Endodermal cell (in vitro differentiated cells): ENCODE results near the gene TRIM16. TPM values are rescaled to one million over a fixed set of nuclear protein-coding genes. Genes with fewer than 3 reads are reported as not detected.
"Not testable (repeated sequence)": the region's sequence is repeated elsewhere in the genome, so short reads cannot be mapped to it uniquely, and the experiment has no call there.

Experiments
- DNase-seq: peaks from one replicate; pipeline ENCODE4 v3.0.0-alpha.2; 2017
- H3K27ac ChIP-seq: 2 replicates; pipeline ENCODE4 v1.5.1; 2013; ENCODE audit warnings: mild to moderate bottlenecking, low read depth, low read length, moderate library complexity
- H3K27me3 ChIP-seq: 2 replicates; pipeline ENCODE4 v1.6.1; 2013; ENCODE audit warnings: mild to moderate bottlenecking, low read length, moderate library complexity; ENCODE audit not compliant: insufficient read depth, control insufficient read depth, poor library complexity, severe bottlenecking
- H3K36me3 ChIP-seq: 2 replicates; pipeline ENCODE4 v1.7.0; 2013; ENCODE audit warnings: mild to moderate bottlenecking, low read length, moderate library complexity; ENCODE audit not compliant: control insufficient read depth, insufficient read depth
- H3K4me1 ChIP-seq: one replicate; pipeline ENCODE4 v1.7.0; 2013; ENCODE audit warnings: low read length; ENCODE audit not compliant: control insufficient read depth, insufficient read depth
- H3K4me3 ChIP-seq: 2 replicates; pipeline ENCODE4 v1.5.1; 2013; ENCODE audit warnings: mild to moderate bottlenecking, low read length, moderate library complexity
- H3K9ac ChIP-seq: 2 replicates; pipeline ENCODE4 v1.6.1; 2013; ENCODE audit warnings: mild to moderate bottlenecking, low read length, moderate library complexity; ENCODE audit not compliant: poor library complexity, severe bottlenecking; ENCODE audit errors: extremely low read depth
- H3K9me3 ChIP-seq: 2 replicates; pipeline ENCODE4 v1.6.1; 2013; ENCODE audit warnings: mild to moderate bottlenecking, low read length, moderate library complexity; ENCODE audit not compliant: control insufficient read depth
- H3K27ac Mint-ChIP-seq: 2 replicates; pipeline ENCODE4 v1.8.0; 2020; ENCODE audit warnings: mixed read lengths
- H3K27me3 Mint-ChIP-seq: 2 replicates; pipeline ENCODE4 v1.8.0; 2021; ENCODE audit warnings: mild to moderate bottlenecking, mixed read lengths; ENCODE audit not compliant: insufficient read depth
- H3K36me3 Mint-ChIP-seq: 2 replicates; pipeline ENCODE4 v1.8.0; 2020; ENCODE audit warnings: low read depth, mixed read lengths
- H3K4me1 Mint-ChIP-seq: 2 replicates; pipeline ENCODE4 v1.8.0; 2020; ENCODE audit warnings: mixed read lengths
- H3K4me3 Mint-ChIP-seq: 2 replicates; pipeline ENCODE4 v1.8.0; 2020; ENCODE audit warnings: mild to moderate bottlenecking, moderate library complexity, mixed read lengths
- H3K9me3 Mint-ChIP-seq: 2 replicates; pipeline ENCODE4 v1.8.0; 2020; ENCODE audit warnings: mild to moderate bottlenecking, mixed read lengths
- WGBS, 2 experiments: methylation state at CpG; one replicate each; pipeline versions ENCODE4 v1.1.5 to v1.1.7; 2013; ENCODE audit warnings: missing lambda C conversion rate in 2 of 2, mixed read lengths in 1 of 2; ENCODE audit not compliant: insufficient coverage in 1 of 2, insufficient read length in 1 of 2; 5-methylcytosine and 5-hydroxymethylcytosine counted together
- total RNA-seq, 2 donors: library from RNA; stranded (reverse); fragmentation: NEBNext Ultra II Directional in 1 of 2; extraction: Animal tissue kit (Norgen Biotek cat#: 25700) in 1 of 2; gene quantifications; 2 replicates in 1 of 2; 3 replicates in 1 of 2; pipeline ENCODE4 v1.2.1, GENCODE V29; 2021

TRIM16 gene
- total RNA-seq, 2 donors from 2014 or later, result 19.4 to 34.6 TPM

GRCh38 chr17:15616828-15617227 lies 67.3 kb downstream of the TRIM16 start:
- not testable (repeated sequence) for DNase-seq, H3K4me3 ChIP-seq, H3K27me3 ChIP-seq, H3K9me3 ChIP-seq, H3K27ac ChIP-seq, H3K9me3 Mint-ChIP-seq, H3K27me3 Mint-ChIP-seq, H3K4me3 Mint-ChIP-seq, H3K27ac Mint-ChIP-seq, H3K9ac ChIP-seq, H3K36me3 Mint-ChIP-seq, H3K36me3 ChIP-seq, H3K4me1 ChIP-seq, H3K4me1 Mint-ChIP-seq
- 83% methylated on average over 4 of the region's 4 CpGs; no CpG with 5 or more reads in 1 of the 2 experiments for WGBS, 2 experiments

GRCh38 chr17:15615850-15616249 lies 68.3 kb downstream of the TRIM16 start:
- H3K27ac Mint-ChIP-seq, H3K4me3 Mint-ChIP-seq, H3K4me1 Mint-ChIP-seq, H3K9me3 Mint-ChIP-seq, H3K27ac ChIP-seq, H3K9me3 ChIP-seq, H3K36me3 ChIP-seq, H3K9ac ChIP-seq, H3K4me3 ChIP-seq, H3K27me3 Mint-ChIP-seq, H3K36me3 Mint-ChIP-seq, H3K27me3 ChIP-seq, DNase-seq, H3K4me1 ChIP-seq: not testable (repeated sequence)
- WGBS, 2 experiments, result 80 to 100% methylated on average over 3 to 5 of the region's 6 CpGs

GRCh38 chr17:15613111-15613510 lies 71.0 kb downstream of the TRIM16 start:
- not testable (repeated sequence) for H3K4me1 ChIP-seq, H3K9ac ChIP-seq, DNase-seq, H3K27me3 ChIP-seq, H3K36me3 Mint-ChIP-seq, H3K27ac Mint-ChIP-seq, H3K4me3 ChIP-seq, H3K27me3 Mint-ChIP-seq, H3K9me3 ChIP-seq, H3K4me3 Mint-ChIP-seq, H3K9me3 Mint-ChIP-seq, H3K27ac ChIP-seq, H3K4me1 Mint-ChIP-seq, H3K36me3 ChIP-seq
- no CpG with 5 or more reads among the region's 1 CpG for WGBS, 2 experiments

GRCh38 chr17:15592960-15593359 lies 91.2 kb downstream of the TRIM16 start:
- not testable (repeated sequence) for H3K9me3 Mint-ChIP-seq, H3K27ac Mint-ChIP-seq, H3K4me3 ChIP-seq, H3K27me3 ChIP-seq, DNase-seq, H3K27ac ChIP-seq, H3K4me3 Mint-ChIP-seq, H3K9me3 ChIP-seq, H3K4me1 ChIP-seq, H3K36me3 Mint-ChIP-seq, H3K9ac ChIP-seq, H3K27me3 Mint-ChIP-seq, H3K36me3 ChIP-seq, H3K4me1 Mint-ChIP-seq
- WGBS, 2 experiments, result 87% methylated on average over 6 of the region's 8 CpGs; no CpG with 5 or more reads in 1 of the 2 experiments

GRCh38 chr17:15591986-15592385 lies 92.1 kb downstream of the TRIM16 start:
- not testable (repeated sequence) for H3K4me3 ChIP-seq, H3K27me3 ChIP-seq, H3K4me1 Mint-ChIP-seq, H3K9ac ChIP-seq, H3K36me3 Mint-ChIP-seq, H3K9me3 ChIP-seq, H3K27me3 Mint-ChIP-seq, H3K27ac Mint-ChIP-seq, H3K4me3 Mint-ChIP-seq, H3K4me1 ChIP-seq, H3K36me3 ChIP-seq, DNase-seq, H3K9me3 Mint-ChIP-seq, H3K27ac ChIP-seq
- 87% methylated on average over 5 of the region's 5 CpGs; no CpG with 5 or more reads in 1 of the 2 experiments for WGBS, 2 experiments

GRCh38 chr17:15590844-15591243 lies 93.3 kb downstream of the TRIM16 start:
- H3K4me3 Mint-ChIP-seq, H3K4me1 Mint-ChIP-seq, H3K9me3 Mint-ChIP-seq, H3K9me3 ChIP-seq, H3K4me1 ChIP-seq, H3K9ac ChIP-seq, H3K36me3 ChIP-seq, H3K27me3 ChIP-seq, H3K27ac ChIP-seq, H3K27me3 Mint-ChIP-seq, DNase-seq, H3K4me3 ChIP-seq, H3K27ac Mint-ChIP-seq, H3K36me3 Mint-ChIP-seq: not testable (repeated sequence)
- WGBS, 2 experiments, result 100% methylated on average over 1 of the region's 1 CpG; no CpG with 5 or more reads in 1 of the 2 experiments

- WGBS, 2 experiments, result 92% methylated on average over 11 of the region's 17 CpGs; no CpG with 5 or more reads in 1 of the 2 experiments
- not testable (repeated sequence) for H3K4me1 ChIP-seq, H3K36me3 ChIP-seq, H3K9me3 ChIP-seq, H3K27me3 ChIP-seq, H3K27me3 Mint-ChIP-seq, H3K27ac ChIP-seq, H3K27ac Mint-ChIP-seq, H3K4me3 Mint-ChIP-seq, H3K4me3 ChIP-seq, DNase-seq, H3K9me3 Mint-ChIP-seq, H3K4me1 Mint-ChIP-seq, H3K36me3 Mint-ChIP-seq, H3K9ac ChIP-seq
Measured at GRCh38 chr17:15589544-15590536, 94.3 kb downstream of the TRIM16 start.
